Heart right ventricle (tissue), 16 donors: ENCODE data around the gene CALHM1. TPM values are rescaled to one million over a fixed set of nuclear protein-coding genes. Genes with fewer than 3 reads are reported as not detected.
"Not testable (repeated sequence)": the region's sequence is repeated elsewhere in the genome, so short reads cannot be mapped to it uniquely, and the experiment has no call there.

Source experiments
- ATAC-seq, 8 donors: fragments of 200-7000 bp; cut with Tn5 transposase; one replicate each; pipeline ENCODE4 v1.9.1; 2020; ENCODE audit warnings: mild to moderate bottlenecking in 8 of 8, moderate library complexity in 8 of 8, moderate number of reproducible peaks in 1 of 8
- DNase-seq, 2 donors: peaks; one replicate each; pipeline ENCODE4 v3.0.0-alpha.2; 2020
- H3K27ac ChIP-seq, 10 donors: fragments of 200-600 bp; sonication (generic) in 2 of 10; one replicate each; pipeline versions ENCODE4 v1.5.0 to v1.8.0; 2020 to 2022; ENCODE audit warnings: mild to moderate bottlenecking in 3 of 10
- H3K27me3 ChIP-seq, 7 donors: fragments of 200-600 bp; one replicate each; pipeline ENCODE4 v1.8.0; 2021 to 2022; ENCODE audit warnings: mild to moderate bottlenecking in 2 of 7
- H3K36me3 ChIP-seq, 9 donors: fragments of 200-600 bp; sonication (generic) in 1 of 9; one replicate each; pipeline versions ENCODE4 v1.5.0 to v1.8.0; 2020 to 2022; ENCODE audit warnings: mild to moderate bottlenecking in 2 of 9
- H3K4me1 ChIP-seq, 9 donors: fragments of 200-600 bp; sonication (generic) in 1 of 9; one replicate each; pipeline versions ENCODE4 v1.5.0 to v1.8.0; 2020 to 2022; ENCODE audit warnings: mild to moderate bottlenecking in 4 of 9
- H3K4me3 ChIP-seq, 10 donors: fragments of 200-600 bp; sonication (generic) in 2 of 10; one replicate each; pipeline versions ENCODE4 v1.5.0 to v1.8.0; 2020 to 2022; ENCODE audit warnings: mild to moderate bottlenecking in 7 of 10, moderate library complexity in 2 of 10
- H3K9me3 ChIP-seq, 11 donors: fragments of 200-600 bp in 10 of 11; sonication (generic) in 2 of 11; one replicate each; pipeline versions ENCODE4 v1.5.0 to v1.8.0; 2013 to 2022; ENCODE audit warnings: mild to moderate bottlenecking in 2 of 11, control low read depth in 1 of 11, moderate library complexity in 1 of 11
- WGBS, 2 donors: extraction: QIAGEN DNeasy Blood & Tissue Kit; methylation state at CpG; one replicate each; pipeline ENCODE4 v1.1.7; 2013; ENCODE audit warnings: inconsistent platforms in 1 of 2; 5-methylcytosine and 5-hydroxymethylcytosine counted together
- intact Hi-C, 10 donors: fragments of 100-400 bp; cut with DNase I; formaldehyde crosslinking; loops; one replicate each; pipeline versions ENCODE4 v1.11.1 to v1.14.2; 2022
- polyA plus RNA-seq, 2 donors: library from polyadenylated mRNA; stranded (reverse); fragments of 200-250 nt; gene quantifications; one replicate each; pipeline ENCODE4 v1.2.3, GENCODE V29; 2013
- total RNA-seq, 10 donors: library from RNA; stranded (reverse); fragmentation: NEBNext Ultra II Directional in 3 of 10; extraction: Animal tissue kit (Norgen Biotek cat#: 25700) in 3 of 10; gene quantifications; one replicate each; pipeline versions ENCODE4 v1.2.1 to v1.2.4, GENCODE V29; 2021 to 2023
- TF ChIP-seq, protein P1 (sequence below), 9 donors: fragments of 200-600 bp; sonication (generic) in 2 of 9; IDR thresholded peaks; one replicate each; pipeline versions ENCODE4 v1.5.0 to v1.8.0; 2021 to 2022; ENCODE audit warnings: antibody characterized with exemption in 9 of 9, mild to moderate bottlenecking in 5 of 9, moderate library complexity in 1 of 9
- donor health status: Arrhythmogenic right ventricular cardiomyopathy.
- donor health status: ischemic (EF 13 %, LVEDD 7.1; RV severe dilation, severe dysfunction).
- donor health status: healthy with polysubstance abuse.
- donor health status: DM: no; HTN: yes; CAD: no.
- donor health status: DM: no; HTN: no; CAD: no.
- donor health status: ischemic (EF 25% LVEDD 6.9; RV normal size, moderate dysfunction).
- donor health status: ischemic (EF 25% LVEDD 5.7; RV mildly dilated, moderate dysfunction).
- donor health status: healthy.
- donor health status: DM: yes; HTN: yes; CAD: no.
- donor health status: Ischemic cardiomyopathy.
- donor health status: ischemic (EF 35%, LVEDD 5.7; RV mildly dilated, moderate dysfunction).
- donor health status: nonischemic (EF 11% LVEDD 7.7; RV severe dilation, severe dysfunction).
- donor health status: DM: yes; HTN: yes; CAD: no.
- donor health status: PGD.
- donor health status: ischemic (EF 29% LVEDD 5.4; RV normal size, mild dysfunction).
- donor health status: nonischemic (EF 23%, LVEDD 6.1; RV moderate dilation, normal function).

The CALHM1 gene
- total and polyA plus RNA-seq, 12 donors = not detected

DNA sequence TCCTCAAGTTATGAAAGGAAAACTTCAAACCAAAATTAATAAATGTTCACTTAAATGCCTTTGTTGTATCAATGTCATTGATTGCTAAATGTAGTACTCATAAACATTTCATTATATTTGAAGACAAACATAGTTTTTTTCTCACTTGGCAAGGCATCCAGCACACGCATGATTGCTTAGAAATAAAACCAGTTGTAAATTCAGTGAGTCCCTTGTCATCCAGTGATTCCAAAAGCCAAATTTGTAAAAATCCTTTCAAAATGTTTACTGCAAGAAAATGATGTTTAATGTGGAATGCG lies 28.7 kb upstream of the CALHM1 start:
- H3K4me3 ChIP-seq = no peak overlapping the region
- DNase-seq = no peak
- ATAC-seq = no peak
- no peak overlapping the region for H3K27ac ChIP-seq
- peaks cover 0 to 15% (median 4%) of the 10 kb centered on the region in 9 donors for H3K4me1 ChIP-seq
- H3K9me3 ChIP-seq = no peaks in the 10 kb centered on the region
- TF ChIP-seq, protein P1, sequence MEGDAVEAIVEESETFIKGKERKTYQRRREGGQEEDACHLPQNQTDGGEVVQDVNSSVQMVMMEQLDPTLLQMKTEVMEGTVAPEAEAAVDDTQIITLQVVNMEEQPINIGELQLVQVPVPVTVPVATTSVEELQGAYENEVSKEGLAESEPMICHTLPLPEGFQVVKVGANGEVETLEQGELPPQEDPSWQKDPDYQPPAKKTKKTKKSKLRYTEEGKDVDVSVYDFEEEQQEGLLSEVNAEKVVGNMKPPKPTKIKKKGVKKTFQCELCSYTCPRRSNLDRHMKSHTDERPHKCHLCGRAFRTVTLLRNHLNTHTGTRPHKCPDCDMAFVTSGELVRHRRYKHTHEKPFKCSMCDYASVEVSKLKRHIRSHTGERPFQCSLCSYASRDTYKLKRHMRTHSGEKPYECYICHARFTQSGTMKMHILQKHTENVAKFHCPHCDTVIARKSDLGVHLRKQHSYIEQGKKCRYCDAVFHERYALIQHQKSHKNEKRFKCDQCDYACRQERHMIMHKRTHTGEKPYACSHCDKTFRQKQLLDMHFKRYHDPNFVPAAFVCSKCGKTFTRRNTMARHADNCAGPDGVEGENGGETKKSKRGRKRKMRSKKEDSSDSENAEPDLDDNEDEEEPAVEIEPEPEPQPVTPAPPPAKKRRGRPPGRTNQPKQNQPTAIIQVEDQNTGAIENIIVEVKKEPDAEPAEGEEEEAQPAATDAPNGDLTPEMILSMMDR (IDR thresholded peaks at IDR 0.05) = no peak
- 89 to 91% methylated on average over 2 of the region's 2 CpGs for WGBS, 2 donors
- H3K36me3 ChIP-seq = no peaks in the 10 kb centered on the region
- intact Hi-C loops = no loop called here
- H3K27me3 ChIP-seq = peaks cover 0 to 4% (median 0%) of the 10 kb centered on the region in 7 donors

DNA sequence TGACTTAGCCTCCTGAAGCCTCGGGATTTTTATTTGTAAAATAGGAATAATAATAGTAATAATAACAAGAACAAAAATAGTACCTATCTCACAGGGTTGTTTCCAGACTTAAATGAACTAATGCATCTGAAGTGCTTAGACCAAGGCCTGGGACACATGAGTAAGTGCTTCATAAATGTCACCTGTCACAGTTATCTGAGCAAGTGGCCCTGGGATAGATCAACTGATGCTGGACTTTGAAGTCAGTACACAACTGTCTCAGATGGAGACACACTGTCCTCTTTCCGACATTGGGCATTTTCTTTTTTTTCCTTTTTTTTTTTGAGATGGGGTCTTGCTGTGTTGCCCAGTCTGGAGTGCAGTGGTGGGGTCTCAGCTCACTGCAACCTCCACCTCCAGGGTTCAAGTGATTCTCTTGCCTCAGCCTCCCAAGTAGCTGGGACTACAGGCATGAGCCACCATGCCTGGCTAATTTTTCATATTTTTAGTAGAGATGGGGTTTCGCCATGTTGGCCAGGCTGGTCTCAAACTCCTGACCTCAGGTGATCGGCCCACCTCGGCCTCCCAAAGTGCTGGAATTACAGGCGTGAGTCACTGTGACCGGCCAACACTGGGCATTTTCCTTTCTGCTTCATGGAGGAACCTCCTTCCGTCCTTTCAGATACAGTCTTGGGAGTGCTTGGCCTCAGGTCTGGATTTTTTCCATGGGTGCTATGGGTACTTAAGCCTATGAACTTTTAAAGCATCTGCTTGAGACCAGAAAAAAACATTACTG lies 28.1 kb upstream of the CALHM1 start:
- DNase-seq, H3K36me3 ChIP-seq, H3K4me3 ChIP-seq, H3K9me3 ChIP-seq, H3K27ac ChIP-seq, H3K27me3 ChIP-seq, ATAC-seq, intact Hi-C loops: not testable (repeated sequence)
- WGBS, 2 donors = 86 to 89% methylated on average over 8 of the region's 8 CpGs
- H3K4me1 ChIP-seq = peaks cover 0 to 10% (median 0%) of the 10 kb centered on the region in 9 donors

DNA sequence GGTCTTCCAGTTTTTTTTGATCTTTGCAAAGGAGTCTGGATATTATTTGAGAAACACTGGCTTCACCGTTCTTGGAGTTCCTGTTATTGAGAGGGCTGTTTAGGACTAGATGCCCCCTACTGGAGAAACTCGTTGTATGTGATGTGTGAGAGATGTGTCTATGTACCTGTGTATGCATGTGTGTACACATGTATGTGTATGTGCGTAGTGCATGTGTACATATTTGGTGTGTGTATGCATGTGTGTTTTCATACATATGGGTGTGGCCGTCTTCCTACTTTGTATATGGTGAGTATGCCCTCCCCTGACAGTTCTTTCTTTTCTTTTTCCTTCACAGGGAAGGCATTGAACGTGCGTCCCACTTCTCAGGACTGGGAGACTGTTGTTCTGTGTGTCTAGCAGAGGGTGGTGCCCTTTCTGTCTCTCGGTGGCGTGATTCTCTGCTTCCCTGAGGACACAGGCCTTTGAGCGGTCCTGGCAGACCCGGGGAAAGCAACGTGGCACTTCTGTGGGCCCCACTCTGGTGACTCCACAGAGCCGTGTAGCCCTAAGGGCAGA lies 23.4 kb upstream of the CALHM1 start:
- intact Hi-C loops = loop anchor here in 5 of 10 donors (1.0 to 5.0 kb wide), 4 partner anchors 65 to 66 kb away; no protein-coding TSS in a partner anchor
- 59 to 66% methylated on average over 12 of the region's 12 CpGs for WGBS, 2 donors
- H3K4me1 ChIP-seq = peaks cover 0 to 17% (median 3%) of the 10 kb centered on the region in 9 donors
- H3K9me3 ChIP-seq = no peaks in the 10 kb centered on the region
- peak in 6 of 8 donors; percentile 46 to 70 (median 60) for ATAC-seq
- no peaks in the 10 kb centered on the region for H3K27me3 ChIP-seq
- H3K36me3 ChIP-seq = no peaks in the 10 kb centered on the region
- no peak overlapping the region for H3K27ac ChIP-seq
- no peak overlapping the region for H3K4me3 ChIP-seq
- peak in 1 of 2 donors; percentile 61 for DNase-seq
- TF ChIP-seq, protein P1 (IDR thresholded peaks at IDR 0.05) = peak; percentile 46 to 79 (median 70)

DNA sequence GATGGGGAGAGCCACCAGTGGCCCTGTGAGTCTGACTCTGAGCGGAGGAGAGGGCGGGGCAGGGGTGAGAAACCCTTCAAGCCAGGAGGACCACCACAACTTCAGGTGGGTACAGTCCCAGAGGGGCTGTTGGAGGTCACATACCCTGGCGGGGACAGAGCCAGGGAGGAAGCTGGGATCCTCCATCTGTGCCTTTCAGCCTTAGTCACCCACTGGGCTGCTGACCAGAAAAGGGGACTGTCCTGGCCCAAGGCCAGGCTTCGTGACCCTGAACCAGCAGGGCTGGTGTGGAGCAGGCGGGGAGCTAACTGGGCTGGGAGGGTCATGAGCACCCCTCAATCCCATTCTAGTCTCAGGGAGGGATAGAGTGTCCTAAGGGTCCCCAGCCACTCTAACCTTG lies 21.8 kb upstream of the CALHM1 start:
- Histone ChIP-seq H3K27me3 (no peaks in the 10 kb centered on the region), H3K36me3 (no peaks in the 10 kb centered on the region), H3K27ac (no peak overlapping the region), H3K4me1 (peaks cover 0 to 17% (median 3%) of the 10 kb centered on the region in 9 donors), H3K9me3 (no peaks in the 10 kb centered on the region), H3K4me3 (no peak overlapping the region)
- TF ChIP-seq, protein P1 (IDR thresholded peaks at IDR 0.05) = no peak
- ATAC-seq (peak in 1 of 8 donors; percentile 46), DNase-seq (no peak)
- intact Hi-C loops = loop anchor here in 3 of 10 donors (2.0 to 5.0 kb wide), 2 partner anchors 63 to 64 kb away; no protein-coding TSS in a partner anchor
- 66 to 75% methylated on average over 5 of the region's 5 CpGs for WGBS, 2 donors

DNA sequence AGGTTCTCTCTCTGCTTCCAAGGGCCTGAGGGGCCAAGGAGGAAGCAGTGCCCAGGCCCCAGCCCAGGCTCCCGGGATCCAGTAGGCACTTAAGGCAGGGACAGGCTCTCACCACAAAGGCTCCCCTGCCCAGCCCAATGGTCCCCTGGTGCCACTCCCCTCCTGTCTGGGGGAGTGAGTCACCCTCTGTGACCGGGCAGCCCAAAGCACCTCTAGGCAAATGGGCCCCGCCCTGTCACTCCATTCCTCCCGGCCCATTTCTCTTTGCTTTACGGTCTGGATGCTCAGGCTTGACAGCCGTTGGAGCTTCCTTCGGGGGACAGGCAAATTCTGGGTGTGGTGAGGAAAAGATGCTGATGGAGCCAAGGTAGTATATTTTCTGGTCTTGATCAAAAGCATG lies 20.4 kb upstream of the CALHM1 start, which contains the start of gene CALHM3:
Gene CALHM3 (minus strand): TSS at position 106 of the 400 bp plus-strand sequence. CDS start 208 bp downstream, outside the sequence.
- H3K27me3 ChIP-seq = no peaks in the 10 kb centered on the region
- H3K9me3 ChIP-seq = no peaks in the 10 kb centered on the region
- no peak within 1 kb of the TSS for H3K4me3 ChIP-seq
- no peak within 1 kb of the TSS for H3K27ac ChIP-seq
- peaks cover 0 to 17% (median 3%) of the 10 kb centered on the region in 9 donors for H3K4me1 ChIP-seq
- ATAC-seq = peak in 1 of 8 donors; percentile 32
- TF ChIP-seq, protein P1 (IDR thresholded peaks at IDR 0.05) = no peak
- no peaks in the 10 kb centered on the region for H3K36me3 ChIP-seq
- 74 to 80% methylated on average over 7 of the region's 7 CpGs for WGBS, 2 donors
- intact Hi-C loops = no loop called here
- DNase-seq = no peak
